Neural cell (in vitro differentiated cells): ENCODE data around the gene EHD1. TPM values are rescaled to one million over a fixed set of nuclear protein-coding genes. Genes with fewer than 3 reads are reported as not detected.

ENCODE experiments used
- H2AFZ ChIP-seq: fragments of 200-600, 300-800 bp; sonication (generic), shearing (Covaris generic); 2 replicates; pipeline ENCODE4 v1.6.0; 2014; ENCODE audit warnings: low read depth, mild to moderate bottlenecking, antibody characterized with exemption, low read length, moderate library complexity
- H3F3A ChIP-seq: fragments of 200-600 bp; shearing (Covaris generic); 2 replicates; pipeline ENCODE4 v1.6.1; 2016; ENCODE audit warnings: mild to moderate bottlenecking, moderate library complexity, mixed read lengths, antibody characterized with exemption, low read length; ENCODE audit not compliant: insufficient read depth, poor library complexity, severe bottlenecking
- H3K27ac ChIP-seq: fragments of 200-600, 300-800 bp; sonication (generic), shearing (Covaris generic); 2 replicates; pipeline ENCODE4 v1.5.1; 2014; ENCODE audit warnings: mild to moderate bottlenecking, low read length, moderate library complexity
- H3K27me3 ChIP-seq: fragments of 300-800, 200-600 bp; sonication (generic), shearing (Covaris generic); 2 replicates; pipeline ENCODE4 v1.6.0; 2014; ENCODE audit warnings: mild to moderate bottlenecking, low read depth, low read length, moderate library complexity; ENCODE audit not compliant: insufficient read depth
- H3K36me3 ChIP-seq: fragments of 300-800, 200-600 bp; sonication (generic), shearing (Covaris generic); 2 replicates; pipeline ENCODE4 v1.5.1; 2014; ENCODE audit warnings: mild to moderate bottlenecking, antibody characterized with exemption, low read length, moderate library complexity; ENCODE audit not compliant: insufficient read depth
- H3K4me2 ChIP-seq: fragments of 300-800, 200-600 bp; sonication (generic), shearing (Covaris generic); 2 replicates; pipeline ENCODE4 v1.6.0; 2014; ENCODE audit warnings: mild to moderate bottlenecking, low read length
- H3K4me3 ChIP-seq: fragments of 300-800, 200-600 bp; sonication (generic), shearing (Covaris generic); 2 replicates; pipeline ENCODE4 v1.5.1; 2014; ENCODE audit warnings: mild to moderate bottlenecking, low read length, moderate library complexity
- H3K79me2 ChIP-seq: fragments of 200-600 bp; shearing (Covaris generic); replicated peaks from 2 replicates; pipeline ENCODE4 v1.6.0; 2014; ENCODE audit warnings: mild to moderate bottlenecking, low read length, moderate library complexity; ENCODE audit not compliant: insufficient read depth
- H3K9ac ChIP-seq: fragments of 300-800, 200-600 bp; sonication (generic), shearing (Covaris generic); 2 replicates; pipeline ENCODE4 v1.6.1; 2016; ENCODE audit warnings: mild to moderate bottlenecking, low read length, mixed read lengths
- H3K9me2 ChIP-seq: fragments of 200-600 bp; shearing (Covaris generic); 2 replicates; pipeline ENCODE4 v1.6.1; 2016; ENCODE audit warnings: mild to moderate bottlenecking, low read length, mixed read lengths; ENCODE audit not compliant: insufficient read depth
- H3K9me3 ChIP-seq: fragments of 200-600, 300-800 bp; sonication (generic), shearing (Covaris generic); 2 replicates; pipeline ENCODE4 v1.6.1; 2016; ENCODE audit warnings: mild to moderate bottlenecking, mixed run types, low read length, moderate library complexity, mixed read lengths
- H4K20me1 ChIP-seq: fragments of 200-600 bp; shearing (Covaris generic); 2 replicates; pipeline ENCODE4 v1.6.1; 2016; ENCODE audit warnings: mild to moderate bottlenecking, mixed run types; ENCODE audit not compliant: insufficient read depth
- CTCF ChIP-seq: fragments of 450-650 bp; IDR thresholded peaks from 2 replicates; pipeline ENCODE4 v1.5.1; 2014; ENCODE audit warnings: antibody characterized with exemption, mild to moderate bottlenecking, moderate library complexity; ENCODE audit not compliant: poor library complexity, severe bottlenecking
- EP300 ChIP-seq: fragments of 450-650 bp; conservative IDR thresholded peaks from 2 replicates; pipeline ENCODE4 v1.6.1; 2014; ENCODE audit warnings: antibody characterized with exemption, mild to moderate bottlenecking, moderate library complexity; ENCODE audit not compliant: poor library complexity, severe bottlenecking
- EZH2 ChIP-seq: fragments of 200-600, 300-800 bp; shearing (Covaris generic), sonication (generic); IDR thresholded peaks from 2 replicates; pipeline ENCODE4 v1.6.1; 2014; ENCODE audit warnings: antibody characterized with exemption, low read length, borderline replicate concordance, mild to moderate bottlenecking; ENCODE audit not compliant: insufficient read depth, poor library complexity, severe bottlenecking
- MXI1 ChIP-seq: fragments of 450-650 bp; conservative IDR thresholded peaks from 2 replicates; pipeline ENCODE4 v1.6.1; 2014; ENCODE audit warnings: antibody characterized with exemption, mild to moderate bottlenecking; ENCODE audit not compliant: poor library complexity, severe bottlenecking
- POLR2AphosphoS5 ChIP-seq: IDR thresholded peaks from 2 replicates; pipeline ENCODE4 v1.6.1; 2012
- RAD21 ChIP-seq: fragments of 450-650 bp; conservative IDR thresholded peaks from 2 replicates; pipeline ENCODE4 v1.6.1; 2014; ENCODE audit warnings: antibody characterized with exemption, mild to moderate bottlenecking, moderate library complexity
- REST ChIP-seq: IDR thresholded peaks from 2 replicates; pipeline ENCODE4 v1.6.1; 2012; ENCODE audit warnings: borderline replicate concordance
- SMC3 ChIP-seq: fragments of 450-650 bp; conservative IDR thresholded peaks from 2 replicates; pipeline ENCODE4 v1.6.1; 2014; ENCODE audit warnings: antibody characterized with exemption, mild to moderate bottlenecking, moderate library complexity; ENCODE audit not compliant: poor library complexity
- TAF1 ChIP-seq: IDR thresholded peaks from 2 replicates; pipeline ENCODE4 v1.6.1; 2012; ENCODE audit warnings: low read depth
- polyA plus RNA-seq: library from polyadenylated mRNA; depleted of rRNA; stranded (reverse); fragments of >200 nt; gene quantifications from 2 replicates; pipeline ENCODE4 v1.2.3, GENCODE V29; 2014

Gene EHD1
- polyA plus RNA-seq, 1 donor from 2014 or later: 26.4 TPM

GRCh38 chr11:64813826-64814225 lies 64.6 kb downstream of the EHD1 start:
- no peaks in the 10 kb centered on the region for H3K27me3 ChIP-seq
- no peak overlapping the region for H3K4me2 ChIP-seq
- no peaks in the 10 kb centered on the region for H3F3A ChIP-seq
- peaks cover 8% of the 10 kb centered on the region for H3K79me2 ChIP-seq
- H3K36me3 ChIP-seq: no peaks in the 10 kb centered on the region
- no peak overlapping the region for H3K27ac ChIP-seq
- no peak overlapping the region for H3K4me3 ChIP-seq
- H3K9me2 ChIP-seq: no peaks in the 10 kb centered on the region
- H3K9ac ChIP-seq: no peak overlapping the region
- no peaks in the 10 kb centered on the region for H4K20me1 ChIP-seq
- H3K9me3 ChIP-seq: no peaks in the 10 kb centered on the region
- no peak for TF ChIP-seq EP300
- TF ChIP-seq RAD21: no peak
- TF ChIP-seq MXI1: no peak
- TF ChIP-seq TAF1: no peak
- no peak for TF ChIP-seq POLR2AphosphoS5
- TF ChIP-seq REST: no peak
- TF ChIP-seq CTCF: no peak
- no peak for TF ChIP-seq SMC3
- TF ChIP-seq EZH2: no peak
- H2AFZ ChIP-seq: no peak overlapping the region

GRCh38 chr11:64810891-64811272 lies 67.5 kb downstream of the EHD1 start:
- peak overlapping the region; percentile 82 for H3K4me3 ChIP-seq
- no peak overlapping the region for H3K9ac ChIP-seq
- peak overlapping the region; percentile 67 for H3K27ac ChIP-seq
- peaks cover 8% of the 10 kb centered on the region for H3K79me2 ChIP-seq
- no peaks in the 10 kb centered on the region for H3K27me3 ChIP-seq
- H4K20me1 ChIP-seq: no peaks in the 10 kb centered on the region
- no peaks in the 10 kb centered on the region for H3F3A ChIP-seq
- H3K36me3 ChIP-seq: no peaks in the 10 kb centered on the region
- peak overlapping the region; percentile 30 for H2AFZ ChIP-seq
- no peaks in the 10 kb centered on the region for H3K9me3 ChIP-seq
- TF ChIP-seq TAF1 (no peak), MXI1 (no peak), CTCF (no peak)
- H3K4me2 ChIP-seq: peak overlapping the region; percentile 5
- no peaks in the 10 kb centered on the region for H3K9me2 ChIP-seq
